ENCODE measurements around the gene SF3A1.

SF3A1 gene

DNA sequence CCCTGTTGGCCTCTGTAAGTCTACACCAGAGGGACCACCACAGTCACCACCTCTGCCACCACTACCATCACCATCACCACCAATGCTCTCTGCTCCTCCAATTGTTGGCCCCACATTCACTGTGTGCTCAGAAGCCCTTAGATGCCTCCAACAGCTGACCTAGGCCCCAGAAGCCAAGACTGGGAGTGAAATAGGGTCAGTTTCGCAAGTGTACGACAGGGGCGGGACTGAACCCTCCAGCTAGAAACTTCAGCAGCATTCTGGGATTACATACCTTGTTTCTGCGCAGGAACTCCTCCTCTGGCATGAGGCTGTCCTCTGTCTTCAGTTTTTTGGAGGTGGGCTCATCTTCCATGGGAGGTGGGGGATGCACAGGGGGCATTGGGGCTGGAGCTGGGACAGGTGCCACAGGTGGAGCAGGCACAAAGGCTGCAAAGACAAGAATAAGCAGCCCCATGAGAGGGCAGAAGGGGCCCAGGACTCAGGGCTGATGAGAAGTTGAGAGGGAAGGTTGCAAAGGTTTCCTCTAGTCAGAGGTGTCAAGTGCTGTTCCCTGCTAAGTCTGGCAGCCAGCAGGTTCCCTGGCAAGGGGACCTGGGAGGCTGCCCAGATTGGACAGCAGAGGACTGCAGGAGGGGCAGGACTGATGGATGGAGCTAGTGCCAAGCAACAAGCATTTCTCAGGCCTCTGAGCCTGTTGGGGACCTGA lies 19.8 kb downstream of the SF3A1 start:
- no peaks in the 10 kb centered on the region for H3K27me3 ChIP-seq (ENCODE audit: control insufficient read depth in 5 of 5, insufficient read depth in 4 of 5, low read length in 5 of 5)
- H3K9ac ChIP-seq (ENCODE audit: low read length in 5 of 5), result no peak overlapping the region
- H3K4me3 ChIP-seq (ENCODE audit: low read depth in 1 of 5, low read length in 5 of 5), result no peak overlapping the region
- H3K27ac ChIP-seq (ENCODE audit: low read depth, low read length), result peak overlapping the region; percentile 37
- H3K36me3 ChIP-seq (ENCODE audit: control insufficient read depth in 5 of 5, insufficient read depth in 5 of 5, low read length in 5 of 5), result peaks cover 10 to 99% (median 96%) of the 10 kb centered on the region in 5 donors
- H3K4me1 ChIP-seq (ENCODE audit: control insufficient read depth in 5 of 5, insufficient read depth in 5 of 5, low read length in 5 of 5), result peaks cover 3 to 58% (median 29%) of the 10 kb centered on the region in 5 donors
- no peaks in the 10 kb centered on the region for H3K9me3 ChIP-seq (ENCODE audit: control insufficient read depth in 5 of 5, low read length in 5 of 5)

GRCh38 chr22:30335236-30335635 lies 21.5 kb downstream of the SF3A1 start:
- Histone ChIP-seq H3K4me3 (ENCODE audit: low read depth in 1 of 5, low read length in 5 of 5) (no peak overlapping the region), H3K4me1 (ENCODE audit: control insufficient read depth in 5 of 5, insufficient read depth in 5 of 5, low read length in 5 of 5) (peaks cover 2 to 43% (median 14%) of the 10 kb centered on the region in 5 donors), H3K27ac (ENCODE audit: low read depth, low read length) (no peak overlapping the region), H3K9ac (ENCODE audit: low read length in 5 of 5) (no peak overlapping the region), H3K36me3 (ENCODE audit: control insufficient read depth in 5 of 5, insufficient read depth in 5 of 5, low read length in 5 of 5) (peaks cover 10 to 94% (median 82%) of the 10 kb centered on the region in 5 donors), H3K27me3 (ENCODE audit: control insufficient read depth in 5 of 5, insufficient read depth in 4 of 5, low read length in 5 of 5) (no peaks in the 10 kb centered on the region), H3K9me3 (ENCODE audit: control insufficient read depth in 5 of 5, low read length in 5 of 5) (no peaks in the 10 kb centered on the region)

DNA sequence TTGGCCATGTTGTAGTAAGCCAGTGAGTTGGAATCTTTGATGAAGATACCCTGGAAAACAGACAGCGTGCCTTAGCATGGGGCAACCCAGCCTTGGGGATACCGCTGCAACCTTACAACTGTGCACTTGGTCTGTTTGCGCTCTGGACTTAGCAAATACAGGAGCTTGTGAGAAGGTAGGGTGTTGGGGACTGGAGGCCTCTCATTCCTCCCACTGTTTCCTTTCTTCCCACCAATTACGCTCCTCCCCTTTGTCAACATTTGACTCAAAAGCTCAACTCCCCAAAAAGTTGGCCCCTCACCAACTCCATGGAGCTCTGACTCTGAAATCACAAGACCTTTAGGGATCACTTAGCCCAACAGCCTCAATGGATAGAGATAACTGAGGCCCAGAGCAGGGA lies 22.0 kb downstream of the SF3A1 start:
- Histone ChIP-seq H3K9me3 (ENCODE audit: control insufficient read depth in 5 of 5, low read length in 5 of 5) (no peaks in the 10 kb centered on the region), H3K4me3 (ENCODE audit: low read depth in 1 of 5, low read length in 5 of 5) (no peak overlapping the region), H3K27me3 (ENCODE audit: control insufficient read depth in 5 of 5, insufficient read depth in 4 of 5, low read length in 5 of 5) (no peaks in the 10 kb centered on the region), H3K4me1 (ENCODE audit: control insufficient read depth in 5 of 5, insufficient read depth in 5 of 5, low read length in 5 of 5) (peaks cover 2 to 37% (median 13%) of the 10 kb centered on the region in 5 donors), H3K27ac (ENCODE audit: low read depth, low read length) (no peak overlapping the region), H3K9ac (ENCODE audit: low read length in 5 of 5) (no peak overlapping the region), H3K36me3 (ENCODE audit: control insufficient read depth in 5 of 5, insufficient read depth in 5 of 5, low read length in 5 of 5) (peaks cover 10 to 88% (median 76%) of the 10 kb centered on the region in 5 donors)

GRCh38 chr22:30333707-30334087 lies 23.0 kb downstream of the SF3A1 start:
- H3K9me3 ChIP-seq (ENCODE audit: control insufficient read depth in 5 of 5, low read length in 5 of 5), result no peaks in the 10 kb centered on the region
- H3K27ac ChIP-seq (ENCODE audit: low read depth, low read length), result no peak overlapping the region
- H3K9ac ChIP-seq (ENCODE audit: low read length in 5 of 5), result no peak overlapping the region
- H3K4me1 ChIP-seq (ENCODE audit: control insufficient read depth in 5 of 5, insufficient read depth in 5 of 5, low read length in 5 of 5), result peaks cover 2 to 33% (median 13%) of the 10 kb centered on the region in 5 donors
- H3K4me3 ChIP-seq (ENCODE audit: low read depth in 1 of 5, low read length in 5 of 5), result no peak overlapping the region
- H3K36me3 ChIP-seq (ENCODE audit: control insufficient read depth in 5 of 5, insufficient read depth in 5 of 5, low read length in 5 of 5), result peaks cover 10 to 79% (median 67%) of the 10 kb centered on the region in 5 donors
- no peaks in the 10 kb centered on the region for H3K27me3 ChIP-seq (ENCODE audit: control insufficient read depth in 5 of 5, insufficient read depth in 4 of 5, low read length in 5 of 5)

DNA sequence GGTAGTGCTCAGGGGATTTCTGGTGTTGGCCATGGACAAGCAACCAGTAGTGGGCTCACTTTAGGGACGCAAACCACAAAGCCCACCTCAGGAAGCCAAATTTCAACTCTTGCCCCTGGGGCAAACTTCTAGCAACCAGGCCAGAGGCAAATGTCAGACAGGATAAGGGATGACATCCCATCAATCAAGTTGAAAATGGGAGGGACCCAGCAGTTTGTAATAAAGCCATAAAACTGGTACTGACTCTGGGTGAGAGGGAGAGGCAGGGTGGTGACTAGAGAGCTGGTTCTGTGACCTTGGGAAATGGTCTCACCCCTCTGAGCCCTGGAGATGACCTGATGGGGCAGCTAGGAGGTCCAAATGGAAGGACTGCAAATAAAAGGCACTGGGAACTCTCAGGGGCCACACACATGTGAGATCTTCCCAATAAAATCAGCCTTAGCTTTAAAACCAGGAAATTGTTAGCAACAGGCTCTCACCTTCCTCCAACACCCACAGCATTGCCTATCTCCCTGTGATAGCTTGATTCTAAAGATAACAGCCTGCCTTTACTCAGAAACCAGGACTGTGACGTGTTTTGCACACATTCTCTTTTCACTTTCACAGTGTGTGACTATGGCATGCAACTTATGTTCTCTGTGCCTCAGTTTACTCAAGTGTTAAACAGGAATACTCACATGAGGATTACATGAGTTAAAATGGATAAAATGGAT lies 23.5 kb downstream of the SF3A1 start:
- Histone ChIP-seq H3K9me3 (ENCODE audit: control insufficient read depth in 5 of 5, low read length in 5 of 5) (no peaks in the 10 kb centered on the region), H3K9ac (ENCODE audit: low read length in 5 of 5) (no peak overlapping the region), H3K4me1 (ENCODE audit: control insufficient read depth in 5 of 5, insufficient read depth in 5 of 5, low read length in 5 of 5) (peaks cover 2 to 29% (median 13%) of the 10 kb centered on the region in 5 donors), H3K36me3 (ENCODE audit: control insufficient read depth in 5 of 5, insufficient read depth in 5 of 5, low read length in 5 of 5) (peaks cover 10 to 73% (median 63%) of the 10 kb centered on the region in 5 donors), H3K27me3 (ENCODE audit: control insufficient read depth in 5 of 5, insufficient read depth in 4 of 5, low read length in 5 of 5) (no peaks in the 10 kb centered on the region), H3K27ac (ENCODE audit: low read depth, low read length) (no peak overlapping the region), H3K4me3 (ENCODE audit: low read depth in 1 of 5, low read length in 5 of 5) (no peak overlapping the region)

DNA sequence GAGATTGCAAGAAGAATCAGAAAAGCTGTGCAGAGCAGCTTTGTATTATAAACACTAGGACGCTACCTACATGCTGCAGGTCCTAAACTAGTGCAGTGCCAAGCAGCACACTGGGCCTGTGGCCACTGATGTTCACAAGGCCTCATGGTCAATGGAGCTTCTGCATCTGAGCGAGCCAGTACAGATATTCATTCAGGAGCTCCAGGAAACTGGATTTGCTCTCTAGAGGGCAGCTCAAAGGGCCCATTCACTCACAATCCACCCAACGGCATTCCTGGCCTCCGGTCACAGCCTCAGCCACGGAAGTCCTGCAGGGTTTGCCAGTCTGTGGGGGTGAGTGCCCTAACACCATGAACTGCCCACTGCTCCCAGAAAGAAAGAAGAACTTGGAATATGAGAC lies 24.1 kb downstream of the SF3A1 start:
- Histone ChIP-seq H3K4me3 (ENCODE audit: low read depth in 1 of 5, low read length in 5 of 5) (no peak overlapping the region), H3K27ac (ENCODE audit: low read depth, low read length) (no peak overlapping the region), H3K9ac (ENCODE audit: low read length in 5 of 5) (no peak overlapping the region), H3K27me3 (ENCODE audit: control insufficient read depth in 5 of 5, insufficient read depth in 4 of 5, low read length in 5 of 5) (no peaks in the 10 kb centered on the region), H3K9me3 (ENCODE audit: control insufficient read depth in 5 of 5, low read length in 5 of 5) (no peaks in the 10 kb centered on the region), H3K4me1 (ENCODE audit: control insufficient read depth in 5 of 5, insufficient read depth in 5 of 5, low read length in 5 of 5) (peaks cover 2 to 24% (median 13%) of the 10 kb centered on the region in 5 donors), H3K36me3 (ENCODE audit: control insufficient read depth in 5 of 5, insufficient read depth in 5 of 5, low read length in 5 of 5) (peaks cover 10 to 67% (median 57%) of the 10 kb centered on the region in 5 donors)

DNA sequence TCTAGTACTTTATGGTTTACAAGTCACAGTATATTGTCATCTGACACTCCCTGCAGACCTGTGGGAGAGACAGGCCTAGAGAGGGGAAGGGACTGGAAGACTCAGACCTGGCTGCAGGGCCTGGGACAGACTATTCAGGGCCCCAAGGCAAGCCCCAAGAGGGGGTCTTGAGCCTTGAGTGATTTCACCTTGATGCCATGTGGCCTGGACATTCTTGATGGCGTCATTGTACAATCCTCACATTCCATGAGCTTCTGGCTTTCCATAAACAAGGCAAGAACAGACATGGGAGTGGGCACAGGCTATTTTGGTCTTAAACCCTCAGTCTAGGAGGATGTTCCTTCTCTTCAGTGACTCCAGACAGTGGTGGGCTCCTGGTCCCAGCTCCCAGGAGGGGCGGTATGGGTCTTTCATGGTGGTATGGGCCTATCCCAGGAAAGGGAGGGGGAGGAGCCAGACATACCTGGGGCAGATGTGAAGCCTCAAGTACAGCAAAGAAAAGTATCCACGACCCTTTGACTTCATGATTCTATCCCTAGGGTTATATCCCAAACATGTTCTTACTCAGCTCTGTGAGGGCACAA lies 28.1 kb downstream of the SF3A1 start:
- H3K4me1 ChIP-seq (ENCODE audit: control insufficient read depth in 5 of 5, insufficient read depth in 5 of 5, low read length in 5 of 5), result peaks cover 14 to 37% (median 32%) of the 10 kb centered on the region in 5 donors
- H3K27me3 ChIP-seq (ENCODE audit: control insufficient read depth in 5 of 5, insufficient read depth in 4 of 5, low read length in 5 of 5), result no peaks in the 10 kb centered on the region
- peaks cover 3 to 27% (median 17%) of the 10 kb centered on the region in 5 donors for H3K36me3 ChIP-seq (ENCODE audit: control insufficient read depth in 5 of 5, insufficient read depth in 5 of 5, low read length in 5 of 5)
- H3K27ac ChIP-seq (ENCODE audit: low read depth, low read length), result no peak overlapping the region
- H3K9ac ChIP-seq (ENCODE audit: low read length in 5 of 5), result no peak overlapping the region
- no peaks in the 10 kb centered on the region for H3K9me3 ChIP-seq (ENCODE audit: control insufficient read depth in 5 of 5, low read length in 5 of 5)
- H3K4me3 ChIP-seq (ENCODE audit: low read depth in 1 of 5, low read length in 5 of 5), result no peak overlapping the region

GRCh38 chr22:30327864-30328345 lies 28.8 kb downstream of the SF3A1 start:
- H3K36me3 ChIP-seq (ENCODE audit: control insufficient read depth in 5 of 5, insufficient read depth in 5 of 5, low read length in 5 of 5), result peaks cover 0 to 21% (median 11%) of the 10 kb centered on the region in 5 donors
- no peak overlapping the region for H3K4me3 ChIP-seq (ENCODE audit: low read depth in 1 of 5, low read length in 5 of 5)
- peaks cover 14 to 39% (median 36%) of the 10 kb centered on the region in 5 donors for H3K4me1 ChIP-seq (ENCODE audit: control insufficient read depth in 5 of 5, insufficient read depth in 5 of 5, low read length in 5 of 5)
- peak overlapping the region in 1 of 5 donors; percentile 75 for H3K9ac ChIP-seq (ENCODE audit: low read length in 5 of 5)
- no peaks in the 10 kb centered on the region for H3K9me3 ChIP-seq (ENCODE audit: control insufficient read depth in 5 of 5, low read length in 5 of 5)
- H3K27me3 ChIP-seq (ENCODE audit: control insufficient read depth in 5 of 5, insufficient read depth in 4 of 5, low read length in 5 of 5), result no peaks in the 10 kb centered on the region
- H3K27ac ChIP-seq (ENCODE audit: low read depth, low read length), result no peak overlapping the region

DNA sequence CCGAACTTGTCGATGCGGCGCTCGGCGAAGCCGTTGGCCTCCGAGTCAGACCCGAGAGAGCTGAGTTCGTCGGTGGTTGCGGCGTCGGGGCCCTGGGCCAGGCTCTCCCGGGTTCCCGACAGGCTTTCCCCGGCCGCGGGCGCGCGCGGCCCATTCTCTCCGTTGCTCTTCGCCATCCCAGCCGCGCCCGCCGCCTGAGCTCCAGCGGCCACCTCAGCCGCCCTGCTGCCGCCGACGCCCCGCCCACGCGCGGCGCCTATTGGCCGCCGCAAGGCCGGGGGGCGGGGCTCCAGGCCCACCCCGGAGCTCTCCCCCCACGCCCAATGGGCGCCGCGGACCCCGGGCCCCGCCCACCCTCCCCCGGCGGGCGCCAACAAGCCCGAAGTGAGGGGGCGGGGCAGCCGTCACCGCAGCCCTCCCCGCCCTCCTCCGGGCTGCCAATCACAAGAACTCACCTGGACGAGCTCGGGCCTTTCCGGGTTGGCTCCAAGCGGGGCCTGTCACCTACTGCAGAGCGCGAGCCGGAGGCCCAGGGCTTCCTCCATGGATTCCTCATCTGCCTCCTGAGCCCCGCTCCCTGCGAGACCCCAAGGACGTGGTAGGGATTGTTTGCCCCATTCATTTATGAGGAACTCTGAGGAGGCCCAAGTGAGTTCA lies 29.9 kb downstream of the SF3A1 start, which contains the start of gene TBC1D10A:
Gene TBC1D10A, minus strand, starts transcription at position 236 of the 657 bp plus-strand sequence. Its CDS starts 60 bp downstream, at position 176.
- peaks cover 0 to 12% (median 4%) of the 10 kb centered on the region in 5 donors for H3K36me3 ChIP-seq (ENCODE audit: control insufficient read depth in 5 of 5, insufficient read depth in 5 of 5, low read length in 5 of 5)
- H3K9ac ChIP-seq (ENCODE audit: low read length in 5 of 5), result peak within 1 kb of the TSS; percentile 74 to 96 (median 90)
- H3K27ac ChIP-seq (ENCODE audit: low read depth, low read length), result peak within 1 kb of the TSS; percentile 99
- H3K4me3 ChIP-seq (ENCODE audit: low read depth in 1 of 5, low read length in 5 of 5), result peak within 1 kb of the TSS; percentile 81 to 87 (median 81)
- H3K4me1 ChIP-seq (ENCODE audit: control insufficient read depth in 5 of 5, insufficient read depth in 5 of 5, low read length in 5 of 5), result peaks cover 14 to 44% (median 41%) of the 10 kb centered on the region in 5 donors
- H3K9me3 ChIP-seq (ENCODE audit: control insufficient read depth in 5 of 5, low read length in 5 of 5), result no peaks in the 10 kb centered on the region
- no peaks in the 10 kb centered on the region for H3K27me3 ChIP-seq (ENCODE audit: control insufficient read depth in 5 of 5, insufficient read depth in 4 of 5, low read length in 5 of 5)
